ENCODE results near the gene XRCC4. TPM values are rescaled to one million over a fixed set of nuclear protein-coding genes. Genes with fewer than 3 reads are reported as not detected.
A peak's percentile ranks its signal among the peaks of the same experiment; 100 is the strongest.

The XRCC4 gene
- polyA plus RNA-seq, 4 donors: 9.1 to 12.4 (median 10.8) TPM

DNA sequence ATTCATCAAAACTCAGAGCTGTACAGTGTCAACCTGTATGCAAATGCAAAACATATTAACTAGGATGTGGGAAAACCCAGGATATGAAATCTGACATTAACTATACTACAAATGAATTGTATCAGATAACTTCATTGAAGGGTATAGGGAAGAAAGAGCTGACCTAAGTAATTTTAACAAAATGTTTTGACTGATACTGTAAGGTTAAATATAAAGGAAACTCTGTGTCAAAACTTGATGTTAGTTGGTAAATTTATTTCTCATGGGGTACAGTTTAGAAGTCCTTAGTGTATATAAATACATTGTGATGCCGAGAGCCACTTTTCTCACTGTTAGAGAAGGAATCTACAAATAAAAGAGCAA lies 316.1 kb downstream of the XRCC4 start:
- no peaks in the 10 kb centered on the region for H3K9me3 ChIP-seq (ENCODE audit: control insufficient read depth in 2 of 2, insufficient read depth in 1 of 2, low read depth in 1 of 2, low read length in 1 of 2)
- no peak for FAIRE-seq
- WGBS, 3 donors: 86 to 93% (median 89%) methylated on average over 1 of the region's 1 CpG
- no peaks in the 10 kb centered on the region for H3K27me3 ChIP-seq (ENCODE audit: control insufficient read depth in 3 of 3, insufficient read depth in 3 of 3, low read length in 3 of 3)
- DNase-seq: no peak
- H3K36me3 ChIP-seq (ENCODE audit: control insufficient read depth in 3 of 3, insufficient read depth in 2 of 3, low read depth in 1 of 3, low read length in 3 of 3): no peaks in the 10 kb centered on the region
- no peak overlapping the region for H3K4me3 ChIP-seq (ENCODE audit: low read depth in 1 of 3, low read length in 3 of 3)
- H3K4me1 ChIP-seq (ENCODE audit: control insufficient read depth in 3 of 3, insufficient read depth in 2 of 3, low read depth in 1 of 3, low read length in 2 of 3): no peaks in the 10 kb centered on the region
- H3K27ac ChIP-seq (ENCODE audit: low read depth in 1 of 3, low read length in 2 of 3): no peak overlapping the region

DNA sequence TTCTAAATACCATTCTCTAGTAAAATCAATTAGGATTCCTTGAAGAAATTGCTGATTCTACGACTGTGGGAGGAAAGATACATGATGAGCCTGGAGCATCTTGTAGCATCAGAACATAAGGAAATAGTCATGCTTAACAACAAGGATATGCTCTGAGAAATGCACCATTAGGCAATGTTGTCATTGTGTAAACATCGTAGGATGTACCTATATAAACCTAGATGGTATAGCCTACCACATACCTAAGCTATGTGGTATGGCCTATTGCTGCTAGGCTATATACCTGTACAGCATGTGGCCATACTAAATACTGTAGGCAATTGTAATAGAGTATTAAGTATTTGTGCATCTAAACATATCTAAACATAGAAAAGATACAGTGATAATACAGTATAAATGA lies 316.8 kb downstream of the XRCC4 start:
- H3K36me3 ChIP-seq (ENCODE audit: control insufficient read depth in 3 of 3, insufficient read depth in 2 of 3, low read depth in 1 of 3, low read length in 3 of 3): no peaks in the 10 kb centered on the region
- DNase-seq (no peak), FAIRE-seq (no peak)
- no peak overlapping the region for H3K27ac ChIP-seq (ENCODE audit: low read depth in 1 of 3, low read length in 2 of 3)
- no peaks in the 10 kb centered on the region for H3K4me1 ChIP-seq (ENCODE audit: control insufficient read depth in 3 of 3, insufficient read depth in 2 of 3, low read depth in 1 of 3, low read length in 2 of 3)
- no peaks in the 10 kb centered on the region for H3K27me3 ChIP-seq (ENCODE audit: control insufficient read depth in 3 of 3, insufficient read depth in 3 of 3, low read length in 3 of 3)
- 84 to 90% (median 88%) methylated on average over 2 of the region's 2 CpGs for WGBS, 3 donors
- H3K4me3 ChIP-seq (ENCODE audit: low read depth in 1 of 3, low read length in 3 of 3): no peak overlapping the region
- H3K9me3 ChIP-seq (ENCODE audit: control insufficient read depth in 2 of 2, insufficient read depth in 1 of 2, low read depth in 1 of 2, low read length in 1 of 2): no peaks in the 10 kb centered on the region

DNA sequence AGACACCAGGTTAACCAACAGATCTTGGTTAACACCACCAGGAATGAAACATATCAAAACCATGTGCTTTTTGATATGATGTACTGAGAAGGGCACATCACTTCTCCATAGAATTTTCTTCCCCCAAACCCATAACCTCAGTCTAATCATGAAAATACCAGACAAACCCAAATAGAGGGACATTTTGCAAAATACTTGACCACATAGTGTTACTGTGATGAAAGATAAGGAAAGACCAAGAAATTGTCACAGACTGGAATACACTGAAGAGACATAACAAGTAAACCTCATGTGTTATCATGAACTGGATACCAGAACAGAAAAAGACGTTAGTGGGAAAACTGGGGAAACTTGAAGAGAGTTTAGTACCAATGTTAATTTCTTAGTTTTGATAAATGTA lies 319.3 kb downstream of the XRCC4 start:
- H3K9me3 ChIP-seq (ENCODE audit: control insufficient read depth in 2 of 2, insufficient read depth in 1 of 2, low read depth in 1 of 2, low read length in 1 of 2): no peaks in the 10 kb centered on the region
- no peak overlapping the region for H3K4me3 ChIP-seq (ENCODE audit: low read depth in 1 of 3, low read length in 3 of 3)
- no peaks in the 10 kb centered on the region for H3K4me1 ChIP-seq (ENCODE audit: control insufficient read depth in 3 of 3, insufficient read depth in 2 of 3, low read depth in 1 of 3, low read length in 2 of 3)
- H3K27me3 ChIP-seq (ENCODE audit: control insufficient read depth in 3 of 3, insufficient read depth in 3 of 3, low read length in 3 of 3): no peaks in the 10 kb centered on the region
- no peak for FAIRE-seq
- H3K27ac ChIP-seq (ENCODE audit: low read depth in 1 of 3, low read length in 2 of 3): no peak overlapping the region
- no peaks in the 10 kb centered on the region for H3K36me3 ChIP-seq (ENCODE audit: control insufficient read depth in 3 of 3, insufficient read depth in 2 of 3, low read depth in 1 of 3, low read length in 3 of 3)
- no peak for DNase-seq
- WGBS, 3 donors: 50 to 73% (median 70%) methylated on average over 1 of the region's 1 CpG

DNA sequence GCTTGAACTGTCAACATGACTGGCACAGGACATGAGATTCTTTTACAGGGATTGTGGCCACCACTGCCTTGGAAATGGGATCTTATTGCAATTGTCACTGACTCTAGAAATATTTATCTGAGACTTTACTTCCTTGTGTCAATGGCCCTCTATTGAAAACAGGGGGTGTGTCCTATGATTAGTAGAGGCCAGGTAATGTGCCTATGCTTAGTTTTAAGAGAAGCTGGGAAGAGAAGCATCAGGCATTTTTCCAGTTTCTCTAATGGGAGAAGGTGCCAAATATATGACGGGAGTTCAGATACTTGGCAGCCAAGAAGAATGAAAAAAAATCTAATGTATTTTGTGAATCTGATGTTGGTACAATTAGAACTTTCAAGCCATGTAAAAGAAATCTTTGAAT lies 320.3 kb downstream of the XRCC4 start:
- FAIRE-seq (no peak), DNase-seq (no peak)
- H3K9me3 ChIP-seq (ENCODE audit: control insufficient read depth in 2 of 2, insufficient read depth in 1 of 2, low read depth in 1 of 2, low read length in 1 of 2): no peaks in the 10 kb centered on the region
- H3K36me3 ChIP-seq (ENCODE audit: control insufficient read depth in 3 of 3, insufficient read depth in 2 of 3, low read depth in 1 of 3, low read length in 3 of 3): no peaks in the 10 kb centered on the region
- 73 to 90% (median 76%) methylated on average over 1 of the region's 1 CpG for WGBS, 3 donors
- H3K27ac ChIP-seq (ENCODE audit: low read depth in 1 of 3, low read length in 2 of 3): no peak overlapping the region
- H3K4me1 ChIP-seq (ENCODE audit: control insufficient read depth in 3 of 3, insufficient read depth in 2 of 3, low read depth in 1 of 3, low read length in 2 of 3): no peaks in the 10 kb centered on the region
- H3K27me3 ChIP-seq (ENCODE audit: control insufficient read depth in 3 of 3, insufficient read depth in 3 of 3, low read length in 3 of 3): no peaks in the 10 kb centered on the region
- no peak overlapping the region for H3K4me3 ChIP-seq (ENCODE audit: low read depth in 1 of 3, low read length in 3 of 3)

DNA sequence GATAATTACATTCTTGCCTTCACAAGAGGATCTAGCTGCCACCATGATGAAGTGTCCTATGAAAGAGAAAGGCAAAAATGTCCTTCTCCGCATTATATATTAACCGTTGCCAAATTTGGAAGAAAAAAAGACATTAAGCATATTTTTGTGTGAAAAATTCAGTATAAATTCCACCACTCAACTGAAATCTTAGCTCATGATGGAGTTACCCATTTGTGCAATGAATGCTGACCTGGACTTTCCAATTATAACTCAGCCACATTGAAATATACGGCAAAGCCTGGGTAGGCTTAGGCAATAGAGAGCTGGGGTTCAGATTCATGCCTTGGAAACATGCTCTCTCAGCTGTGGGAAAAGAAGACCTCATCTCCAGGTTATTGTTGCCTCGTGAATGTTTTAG lies 322.9 kb downstream of the XRCC4 start:
- FAIRE-seq: no peak
- no peak overlapping the region for H3K27ac ChIP-seq (ENCODE audit: low read depth in 1 of 3, low read length in 2 of 3)
- no peaks in the 10 kb centered on the region for H3K27me3 ChIP-seq (ENCODE audit: control insufficient read depth in 3 of 3, insufficient read depth in 3 of 3, low read length in 3 of 3)
- WGBS, 3 donors: 91 to 92% (median 91%) methylated on average over 4 of the region's 4 CpGs
- H3K36me3 ChIP-seq (ENCODE audit: control insufficient read depth in 3 of 3, insufficient read depth in 2 of 3, low read depth in 1 of 3, low read length in 3 of 3): no peaks in the 10 kb centered on the region
- no peak for DNase-seq
- H3K4me1 ChIP-seq (ENCODE audit: control insufficient read depth in 3 of 3, insufficient read depth in 2 of 3, low read depth in 1 of 3, low read length in 2 of 3): no peaks in the 10 kb centered on the region
- H3K4me3 ChIP-seq (ENCODE audit: low read depth in 1 of 3, low read length in 3 of 3): no peak overlapping the region
- no peaks in the 10 kb centered on the region for H3K9me3 ChIP-seq (ENCODE audit: control insufficient read depth in 2 of 2, insufficient read depth in 1 of 2, low read depth in 1 of 2, low read length in 1 of 2)

DNA sequence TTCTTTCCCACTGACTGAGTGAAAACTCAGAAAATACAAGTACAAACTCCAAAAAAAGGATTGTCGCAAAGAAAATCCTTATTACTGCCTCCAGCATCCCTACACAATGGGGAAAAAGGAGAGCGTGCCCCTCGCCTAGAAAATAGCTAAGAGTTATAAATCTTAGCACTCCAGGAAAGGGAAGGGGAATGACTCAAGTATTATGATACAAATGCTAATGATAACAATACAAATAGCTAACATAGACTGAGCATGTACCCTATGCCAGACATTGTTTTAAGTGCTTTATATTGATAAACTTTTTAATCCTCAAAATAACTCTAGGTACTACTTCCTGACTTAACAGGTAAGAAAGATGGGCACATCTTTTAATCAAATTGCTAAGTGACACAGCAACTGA lies 323.4 kb downstream of the XRCC4 start:
- Histone ChIP-seq H3K4me1 (ENCODE audit: control insufficient read depth in 3 of 3, insufficient read depth in 2 of 3, low read depth in 1 of 3, low read length in 2 of 3) (no peaks in the 10 kb centered on the region), H3K9me3 (ENCODE audit: control insufficient read depth in 2 of 2, insufficient read depth in 1 of 2, low read depth in 1 of 2, low read length in 1 of 2) (no peaks in the 10 kb centered on the region), H3K27ac (ENCODE audit: low read depth in 1 of 3, low read length in 2 of 3) (no peak overlapping the region), H3K27me3 (ENCODE audit: control insufficient read depth in 3 of 3, insufficient read depth in 3 of 3, low read length in 3 of 3) (no peaks in the 10 kb centered on the region), H3K4me3 (ENCODE audit: low read depth in 1 of 3, low read length in 3 of 3) (no peak overlapping the region), H3K36me3 (ENCODE audit: control insufficient read depth in 3 of 3, insufficient read depth in 2 of 3, low read depth in 1 of 3, low read length in 3 of 3) (no peaks in the 10 kb centered on the region)
- FAIRE-seq: no peak
- 93 to 99% (median 94%) methylated on average over 3 of the region's 3 CpGs for WGBS, 3 donors
- DNase-seq: no peak

DNA sequence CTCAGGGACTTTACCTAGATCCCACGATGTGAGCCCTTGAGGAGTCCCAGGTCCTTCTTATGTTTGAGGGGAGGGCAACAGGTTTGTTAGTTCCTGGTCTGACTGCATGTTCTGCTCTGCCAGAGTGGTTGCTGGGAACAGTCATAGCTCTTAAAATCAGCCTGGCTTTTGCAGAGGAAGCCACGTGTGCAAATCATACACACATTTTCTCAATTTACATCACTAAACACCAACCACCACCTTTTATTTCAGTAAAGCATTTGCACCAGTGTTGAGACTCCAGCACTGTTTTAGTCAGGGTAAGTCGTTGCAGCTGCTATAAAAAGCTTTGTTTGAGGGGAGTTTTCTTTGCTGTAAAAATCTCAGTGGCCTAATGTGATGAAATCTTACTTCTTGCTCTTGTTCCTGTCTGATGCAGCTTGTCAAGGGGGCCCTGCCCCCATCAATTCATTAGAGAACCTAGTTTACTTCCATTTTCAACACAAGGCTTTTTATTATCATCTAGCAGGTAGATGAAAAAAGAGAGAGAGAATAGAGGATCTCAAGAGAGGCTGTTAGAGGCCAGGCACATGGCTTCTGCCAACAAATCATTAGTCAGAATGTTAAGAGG lies 323.9 kb downstream of the XRCC4 start:
- Histone ChIP-seq H3K36me3 (ENCODE audit: control insufficient read depth in 3 of 3, insufficient read depth in 2 of 3, low read depth in 1 of 3, low read length in 3 of 3) (no peaks in the 10 kb centered on the region), H3K4me3 (ENCODE audit: low read depth in 1 of 3, low read length in 3 of 3) (no peak overlapping the region), H3K4me1 (ENCODE audit: control insufficient read depth in 3 of 3, insufficient read depth in 2 of 3, low read depth in 1 of 3, low read length in 2 of 3) (no peaks in the 10 kb centered on the region), H3K9me3 (ENCODE audit: control insufficient read depth in 2 of 2, insufficient read depth in 1 of 2, low read depth in 1 of 2, low read length in 1 of 2) (no peaks in the 10 kb centered on the region), H3K27me3 (ENCODE audit: control insufficient read depth in 3 of 3, insufficient read depth in 3 of 3, low read length in 3 of 3) (no peaks in the 10 kb centered on the region), H3K27ac (ENCODE audit: low read depth in 1 of 3, low read length in 2 of 3) (no peak overlapping the region)
- 28 to 43% (median 41%) methylated on average over 3 of the region's 3 CpGs for WGBS, 3 donors
- FAIRE-seq (no peak), DNase-seq (peak in 1 of 2 donors; percentile 8)

DNA sequence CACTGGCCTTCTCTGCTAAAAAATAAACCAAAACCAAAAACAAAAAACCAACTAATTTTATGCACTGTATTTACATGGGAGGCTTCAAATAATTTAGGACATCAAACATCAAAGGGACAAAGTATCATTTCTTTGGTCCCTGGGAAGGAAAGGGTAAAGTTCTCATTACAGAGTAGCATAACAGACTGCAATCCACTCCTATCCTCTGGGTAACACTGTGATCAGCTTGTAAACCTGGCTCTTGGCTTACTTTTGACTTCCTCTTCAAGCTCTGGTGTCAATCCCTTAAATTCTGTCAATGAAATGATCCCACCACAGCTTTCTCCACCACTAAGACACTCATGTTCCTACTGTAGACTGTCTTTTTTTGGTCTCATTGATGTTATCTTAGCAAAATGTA lies 324.4 kb downstream of the XRCC4 start:
- no peaks in the 10 kb centered on the region for H3K9me3 ChIP-seq (ENCODE audit: control insufficient read depth in 2 of 2, insufficient read depth in 1 of 2, low read depth in 1 of 2, low read length in 1 of 2)
- no peaks in the 10 kb centered on the region for H3K36me3 ChIP-seq (ENCODE audit: control insufficient read depth in 3 of 3, insufficient read depth in 2 of 3, low read depth in 1 of 3, low read length in 3 of 3)
- DNase-seq (no peak), FAIRE-seq (no peak)
- H3K4me1 ChIP-seq (ENCODE audit: control insufficient read depth in 3 of 3, insufficient read depth in 2 of 3, low read depth in 1 of 3, low read length in 2 of 3): no peaks in the 10 kb centered on the region
- H3K27ac ChIP-seq (ENCODE audit: low read depth in 1 of 3, low read length in 2 of 3): no peak overlapping the region
- no peaks in the 10 kb centered on the region for H3K27me3 ChIP-seq (ENCODE audit: control insufficient read depth in 3 of 3, insufficient read depth in 3 of 3, low read length in 3 of 3)
- H3K4me3 ChIP-seq (ENCODE audit: low read depth in 1 of 3, low read length in 3 of 3): no peak overlapping the region

All from small intestine (tissue), 7 donors.